SU-DHL-6 (cell line): Measurements from ENCODE around the gene AMFR.

Experiments used
- EZH2phosphoT487 ChIP-seq: fragments of 200-600 bp; sonication (generic), shearing (Covaris generic); conservative IDR thresholded peaks from 2 replicates; pipeline ENCODE4 v1.6.1; 2018; ENCODE audit warnings: mild to moderate bottlenecking, antibody characterized with exemption, low read length, moderate library complexity, mixed read lengths
- TF ChIP-seq, protein P1 (sequence below): fragments of 200-600 bp; sonication (generic); IDR thresholded peaks from one replicate; pipeline ENCODE4 v1.5.1; 2017; ENCODE audit warnings: antibody characterized with exemption, mild to moderate bottlenecking, low read length, moderate library complexity; ENCODE audit not compliant: insufficient read depth, poor library complexity, severe bottlenecking

DNA sequence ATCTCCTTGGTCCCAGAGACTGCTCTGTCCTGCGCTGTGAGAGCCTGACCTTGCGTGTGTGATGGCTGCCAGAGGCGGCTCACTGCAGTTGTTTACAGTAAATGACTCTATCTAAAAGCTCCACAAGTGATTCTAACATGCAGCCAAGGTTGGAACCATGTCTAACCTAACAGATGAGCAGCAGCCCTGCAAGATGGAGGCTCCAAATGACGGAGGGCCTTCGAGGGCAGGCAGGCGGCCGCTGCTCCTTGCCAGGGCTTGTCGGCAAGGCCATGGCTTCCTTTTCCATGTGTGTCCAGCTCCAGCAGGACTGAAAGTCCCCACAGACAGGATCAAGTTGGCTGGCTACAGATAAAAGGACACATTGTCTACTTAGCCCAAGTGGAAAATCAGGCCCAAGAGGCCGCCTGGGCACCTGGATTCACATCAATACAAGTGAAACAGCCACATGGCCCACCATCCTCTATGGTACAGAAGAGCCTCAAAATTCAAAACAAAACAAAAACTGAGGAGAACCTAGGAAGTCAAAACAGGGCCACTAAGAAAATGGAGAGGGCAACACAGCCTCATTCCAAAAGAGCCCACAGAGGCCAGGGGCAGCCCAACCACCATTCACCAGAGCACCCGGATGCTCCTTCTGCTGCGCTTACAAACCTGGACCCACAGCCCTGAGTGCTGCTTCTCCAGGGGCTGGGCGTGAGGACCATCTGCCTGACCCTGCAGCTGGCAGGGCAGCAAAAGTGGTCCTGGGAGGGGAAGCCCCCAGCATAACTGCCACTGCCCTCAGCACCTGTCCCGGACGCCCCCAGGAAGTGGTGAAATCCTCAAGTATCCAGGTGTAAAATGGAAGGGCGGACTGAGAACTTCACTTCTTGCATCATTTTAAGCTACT, 65.0 kb downstream of the AMFR start:
- TF ChIP-seq, protein P1, sequence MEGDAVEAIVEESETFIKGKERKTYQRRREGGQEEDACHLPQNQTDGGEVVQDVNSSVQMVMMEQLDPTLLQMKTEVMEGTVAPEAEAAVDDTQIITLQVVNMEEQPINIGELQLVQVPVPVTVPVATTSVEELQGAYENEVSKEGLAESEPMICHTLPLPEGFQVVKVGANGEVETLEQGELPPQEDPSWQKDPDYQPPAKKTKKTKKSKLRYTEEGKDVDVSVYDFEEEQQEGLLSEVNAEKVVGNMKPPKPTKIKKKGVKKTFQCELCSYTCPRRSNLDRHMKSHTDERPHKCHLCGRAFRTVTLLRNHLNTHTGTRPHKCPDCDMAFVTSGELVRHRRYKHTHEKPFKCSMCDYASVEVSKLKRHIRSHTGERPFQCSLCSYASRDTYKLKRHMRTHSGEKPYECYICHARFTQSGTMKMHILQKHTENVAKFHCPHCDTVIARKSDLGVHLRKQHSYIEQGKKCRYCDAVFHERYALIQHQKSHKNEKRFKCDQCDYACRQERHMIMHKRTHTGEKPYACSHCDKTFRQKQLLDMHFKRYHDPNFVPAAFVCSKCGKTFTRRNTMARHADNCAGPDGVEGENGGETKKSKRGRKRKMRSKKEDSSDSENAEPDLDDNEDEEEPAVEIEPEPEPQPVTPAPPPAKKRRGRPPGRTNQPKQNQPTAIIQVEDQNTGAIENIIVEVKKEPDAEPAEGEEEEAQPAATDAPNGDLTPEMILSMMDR, result no peak
- no peak for TF ChIP-seq EZH2phosphoT487
